Measurements from ENCODE around the gene PYGO1.
"Not testable (repeated sequence)": the region's sequence is repeated elsewhere in the genome, so short reads cannot be mapped to it uniquely, and the experiment has no call there.

Gene PYGO1

GRCh38 chr15:55496716-55497115, 91.4 kb downstream of the PYGO1 start:
- TF ChIP-seq CTCF (conservative IDR thresholded peaks at IDR 0.05; ENCODE audit: low read length) (no peak), EZH2phosphoT487 (IDR thresholded peaks at IDR 0.05; ENCODE audit: borderline replicate concordance) (no peak)
- Histone ChIP-seq H4K20me1 (ENCODE audit: insufficient read depth, low read length, poor library complexity, severe bottlenecking) (no peaks in the 10 kb centered on the region), H3K27me3 (ENCODE audit: insufficient read depth, low read length, poor library complexity, severe bottlenecking) (no peaks in the 10 kb centered on the region), H3K9me3 (ENCODE audit: insufficient read depth, low read depth, low read length) (no peaks in the 10 kb centered on the region), H2AFZ (ENCODE audit: low read length) (no peak overlapping the region), H3K4me2 (ENCODE audit: low read depth, low read length, poor library complexity, severe bottlenecking) (no peak overlapping the region), H3K9ac (ENCODE audit: low read depth, low read length, poor library complexity, severe bottlenecking) (no peak overlapping the region), H3F3A (ENCODE audit: low read depth) (no peaks in the 10 kb centered on the region), H3K9me2 (replicated peaks; ENCODE audit: low read depth, low read length) (no peaks in the 10 kb centered on the region), H3K36me3 (ENCODE audit: insufficient read depth, low read length) (no peaks in the 10 kb centered on the region), H3K4me1 (ENCODE audit: insufficient read depth, low read length, poor library complexity, severe bottlenecking) (no peaks in the 10 kb centered on the region), H3K4me3 (ENCODE audit: low read length, poor library complexity, severe bottlenecking) (no peak overlapping the region), H3K79me2 (ENCODE audit: insufficient read depth, low read length) (no peaks in the 10 kb centered on the region)

GRCh38 chr15:55494931-55495330, 93.2 kb downstream of the PYGO1 start:
- no peak overlapping the region for H3K4me3 ChIP-seq (ENCODE audit: low read length, poor library complexity, severe bottlenecking)
- no peaks in the 10 kb centered on the region for H3K36me3 ChIP-seq (ENCODE audit: insufficient read depth, low read length)
- no peaks in the 10 kb centered on the region for H4K20me1 ChIP-seq (ENCODE audit: insufficient read depth, low read length, poor library complexity, severe bottlenecking)
- no peaks in the 10 kb centered on the region for H3F3A ChIP-seq (ENCODE audit: low read depth)
- no peak overlapping the region for H2AFZ ChIP-seq (ENCODE audit: low read length)
- no peaks in the 10 kb centered on the region for H3K4me1 ChIP-seq (ENCODE audit: insufficient read depth, low read length, poor library complexity, severe bottlenecking)
- H3K9ac ChIP-seq (ENCODE audit: low read depth, low read length, poor library complexity, severe bottlenecking): no peak overlapping the region
- no peak overlapping the region for H3K4me2 ChIP-seq (ENCODE audit: low read depth, low read length, poor library complexity, severe bottlenecking)
- H3K9me2 ChIP-seq (replicated peaks; ENCODE audit: low read depth, low read length): no peaks in the 10 kb centered on the region
- H3K9me3 ChIP-seq (ENCODE audit: insufficient read depth, low read depth, low read length): no peaks in the 10 kb centered on the region
- no peaks in the 10 kb centered on the region for H3K27me3 ChIP-seq (ENCODE audit: insufficient read depth, low read length, poor library complexity, severe bottlenecking)
- H3K79me2 ChIP-seq (ENCODE audit: insufficient read depth, low read length): no peaks in the 10 kb centered on the region
- no peak for TF ChIP-seq CTCF (conservative IDR thresholded peaks at IDR 0.05; ENCODE audit: low read length)
- no peak for TF ChIP-seq EZH2phosphoT487 (IDR thresholded peaks at IDR 0.05; ENCODE audit: borderline replicate concordance)

GRCh38 chr15:55488952-55489600, 99.1 kb downstream of the PYGO1 start:
- H3K9me2 ChIP-seq (replicated peaks; ENCODE audit: low read depth, low read length); H3K4me2 ChIP-seq (ENCODE audit: low read depth, low read length, poor library complexity, severe bottlenecking); H3K4me3 ChIP-seq (ENCODE audit: low read length, poor library complexity, severe bottlenecking); H3F3A ChIP-seq (ENCODE audit: low read depth); H3K36me3 ChIP-seq (ENCODE audit: insufficient read depth, low read length); H3K4me1 ChIP-seq (ENCODE audit: insufficient read depth, low read length, poor library complexity, severe bottlenecking); H3K27me3 ChIP-seq (ENCODE audit: insufficient read depth, low read length, poor library complexity, severe bottlenecking); H3K79me2 ChIP-seq (ENCODE audit: insufficient read depth, low read length); H2AFZ ChIP-seq (ENCODE audit: low read length); H4K20me1 ChIP-seq (ENCODE audit: insufficient read depth, low read length, poor library complexity, severe bottlenecking); H3K9ac ChIP-seq (ENCODE audit: low read depth, low read length, poor library complexity, severe bottlenecking); H3K9me3 ChIP-seq (ENCODE audit: insufficient read depth, low read depth, low read length): not testable (repeated sequence)
